HG03571 (cell line): ENCODE measurements around the gene PNMA8B.

Source experiments
- ATAC-seq: cut with Tn5 transposase; IDR thresholded peaks from one replicate; pipeline ENCODE4 v1.9.1; 2021; ENCODE audit not compliant: unreplicated experiment

PNMA8B gene

GRCh38 chr19:46460055-46460454 is 35.6 kb downstream of the PNMA8B start:
- ATAC-seq: no peak

GRCh38 chr19:46456930-46457329 is 38.7 kb downstream of the PNMA8B start:
- no peak for ATAC-seq

- ATAC-seq: no peak
Observed at GRCh38 chr19:46454244-46454643, 41.4 kb downstream of the PNMA8B start.

GRCh38 chr19:46453661-46454060 is 42.0 kb downstream of the PNMA8B start:
- no peak for ATAC-seq

GRCh38 chr19:46452186-46452585 is 43.5 kb downstream of the PNMA8B start:
- ATAC-seq: no peak

GRCh38 chr19:46451352-46451751 is 44.3 kb downstream of the PNMA8B start:
- no peak for ATAC-seq

GRCh38 chr19:46450737-46451136 is 44.9 kb downstream of the PNMA8B start:
- ATAC-seq: no peak

GRCh38 chr19:46449228-46449627 is 46.4 kb downstream of the PNMA8B start:
- no peak for ATAC-seq

GRCh38 chr19:46448601-46449000 is 47.1 kb downstream of the PNMA8B start:
- no peak for ATAC-seq

GRCh38 chr19:46447824-46448223 is 47.8 kb downstream of the PNMA8B start:
- no peak for ATAC-seq

GRCh38 chr19:46447006-46447405 is 48.7 kb downstream of the PNMA8B start:
- ATAC-seq: no peak

GRCh38 chr19:46446021-46446420 is 49.6 kb downstream of the PNMA8B start:
- ATAC-seq: no peak

- ATAC-seq: no peak
Observed at GRCh38 chr19:46442808-46443450, 52.7 kb downstream of the PNMA8B start.

GRCh38 chr19:46441866-46442265 is 53.8 kb downstream of the PNMA8B start:
- no peak for ATAC-seq
